ENCODE results near the gene DMRTC2. TPM values are rescaled to one million over a fixed set of nuclear protein-coding genes. Genes with fewer than 3 reads are reported as not detected.
"Not testable (repeated sequence)": the region's sequence is repeated elsewhere in the genome, so short reads cannot be mapped to it uniquely, and the experiment has no call there.

Gene DMRTC2
- total RNA-seq, 8 experiments from 2014 or later: 0.09 to 0.90 (median 0.13) TPM; not detected in 3

DNA sequence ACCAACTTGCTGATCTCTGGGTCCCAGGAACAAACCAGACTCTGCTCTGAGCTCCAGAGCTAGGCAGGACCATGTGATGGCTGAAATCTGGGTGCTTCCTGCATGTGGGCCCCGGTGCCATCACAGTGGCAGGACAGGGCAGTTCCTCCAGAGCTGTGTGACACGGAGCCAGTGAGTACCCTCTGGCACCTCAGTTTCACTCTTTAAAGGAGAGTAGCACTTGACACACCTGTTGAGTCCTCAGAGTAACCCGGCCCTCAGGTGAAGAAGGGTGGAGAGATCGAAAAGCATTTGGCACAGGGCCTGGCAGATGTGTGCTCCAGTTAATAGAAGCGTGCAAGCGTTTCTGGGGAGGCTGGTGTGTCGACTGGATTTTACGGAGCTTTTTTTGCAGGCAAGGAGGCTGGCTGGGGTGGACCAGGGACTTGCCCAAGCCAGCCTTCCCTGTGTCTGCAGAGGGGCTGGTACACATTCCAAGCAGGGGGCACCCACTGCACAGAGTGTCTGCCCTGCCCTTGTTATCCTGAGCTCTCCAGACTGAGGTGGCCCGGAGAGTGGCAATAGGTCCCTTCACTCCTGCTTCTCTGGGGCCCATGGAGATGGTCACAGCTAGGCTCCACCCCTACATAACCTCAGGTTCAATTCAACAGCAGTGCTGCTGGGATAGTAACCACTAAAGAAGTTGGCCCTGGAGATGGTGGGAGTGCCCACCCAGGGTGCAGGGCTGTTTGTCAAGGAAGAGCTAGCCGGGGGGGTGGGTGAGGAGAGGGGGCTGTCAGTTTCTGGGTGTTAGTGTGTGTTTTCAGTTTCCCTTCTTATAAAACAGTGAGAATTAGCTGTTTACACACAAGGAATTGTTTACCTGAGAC, 23.5 kb downstream of the DMRTC2 start:
- in situ Hi-C loops (cut with MboI; ENCODE audit: low pct_unique_long_range_greater_than_20kb in 2 of 9, low sequenced_read_pairs in 9 of 9, unreplicated experiment in 9 of 9): no loop called here
- ATAC-seq (replicated peaks in 6 of 8): no peak
- 86 to 100% (median 93%) methylated on average over 1 to 5 of the region's 10 CpGs; no CpG with 5 or more reads in 5 of the 10 experiments for WGBS, 10 experiments

DNA sequence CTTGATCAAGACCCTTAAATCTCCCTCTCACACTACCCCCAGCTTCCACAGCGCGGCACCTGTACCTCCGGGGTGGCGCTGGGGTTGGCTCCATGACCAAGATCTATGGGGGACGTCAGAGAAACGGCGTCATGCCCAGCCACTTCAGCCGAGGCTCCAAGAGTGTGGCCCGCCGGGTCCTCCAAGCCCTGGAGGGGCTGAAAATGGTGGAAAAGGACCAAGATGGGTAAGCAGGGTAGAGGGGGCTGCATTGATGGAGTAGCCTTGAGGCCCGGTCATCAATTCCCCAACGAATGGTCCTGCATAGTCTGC, 24.1 kb downstream of the DMRTC2 start:
- H3K27ac ChIP-seq: no peak overlapping the region
- ATAC-seq (replicated peaks in 6 of 8): no peak
- H3K4me1 ChIP-seq (replicated peaks in 1 of 2): no peaks in the 10 kb centered on the region
- in situ Hi-C loops (cut with MboI; ENCODE audit: low pct_unique_long_range_greater_than_20kb in 2 of 9, low sequenced_read_pairs in 9 of 9, unreplicated experiment in 9 of 9): no loop called here
- WGBS, 10 experiments: 94% methylated on average over 9 of the region's 12 CpGs; no CpG with 5 or more reads in 9 of the 10 experiments
- H3K4me3 ChIP-seq: no peak overlapping the region

More for the DNA sequence above, 23.5 kb downstream of the DMRTC2 start:
- H3K27ac ChIP-seq: no peak overlapping the region
- no peaks in the 10 kb centered on the region for H3K4me1 ChIP-seq (replicated peaks in 1 of 2)
- H3K4me3 ChIP-seq: no peak overlapping the region

DNA sequence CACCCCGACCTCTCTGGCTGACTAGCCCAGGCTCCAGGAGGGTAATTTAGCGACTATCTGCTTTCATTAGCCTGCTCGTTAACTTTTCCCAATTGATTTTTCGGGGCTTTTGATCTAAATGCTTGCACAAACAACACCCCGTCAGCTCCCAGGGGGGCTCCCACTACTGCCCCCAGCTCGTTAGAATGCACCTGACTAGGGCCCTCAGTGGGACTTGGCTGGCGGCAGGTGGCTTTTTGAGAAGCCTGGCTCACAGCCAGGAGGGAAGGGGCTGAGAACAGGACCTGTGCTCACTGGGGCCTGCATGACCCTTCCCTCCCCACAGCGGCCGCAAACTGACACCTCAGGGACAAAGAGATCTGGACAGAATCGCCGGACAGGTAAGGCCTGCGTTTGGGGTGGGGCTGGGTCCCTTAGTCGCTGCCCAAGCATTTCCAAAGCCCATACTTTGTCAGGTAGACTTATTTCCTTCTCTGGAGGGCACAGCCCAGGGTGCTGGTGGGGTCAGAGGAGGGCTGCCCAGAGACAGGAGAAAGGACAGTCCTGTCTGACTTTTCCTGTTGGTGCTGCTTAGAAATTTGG, 24.6 kb downstream of the DMRTC2 start:
- H3K27ac ChIP-seq: no peak overlapping the region
- in situ Hi-C loops (cut with MboI; ENCODE audit: low pct_unique_long_range_greater_than_20kb in 2 of 9, low sequenced_read_pairs in 9 of 9, unreplicated experiment in 9 of 9): no loop called here
- WGBS, 10 experiments: 90 to 100% (median 96%) methylated on average over 2 to 9 of the region's 13 CpGs; no CpG with 5 or more reads in 6 of the 10 experiments
- no peaks in the 10 kb centered on the region for H3K4me1 ChIP-seq (replicated peaks in 1 of 2)
- no peak for ATAC-seq (replicated peaks in 6 of 8)
- H3K4me3 ChIP-seq: no peak overlapping the region

DNA sequence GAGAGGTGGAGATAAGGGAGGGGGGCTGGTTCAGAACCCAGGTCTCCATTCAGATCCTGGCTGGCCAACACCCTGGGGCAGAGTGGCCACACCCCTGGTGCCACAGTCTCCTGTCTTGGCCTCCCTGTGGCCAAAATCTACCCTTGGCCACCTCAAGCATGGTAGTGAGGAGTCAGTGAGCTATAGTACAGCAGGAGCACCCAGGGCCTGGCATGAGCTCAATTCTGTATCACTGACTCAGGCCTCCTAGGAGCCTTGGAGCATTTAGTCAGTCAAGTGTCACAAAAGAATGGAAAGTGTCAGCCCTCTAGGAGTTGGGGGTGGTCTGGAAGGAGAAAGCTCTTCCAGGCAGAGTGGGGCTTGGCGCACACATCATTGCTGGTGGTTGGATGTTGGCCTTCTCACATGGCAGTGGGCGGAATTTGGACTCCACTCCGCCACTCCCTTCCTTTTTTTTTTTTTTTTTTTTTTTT, 25.6 kb downstream of the DMRTC2 start:
- H3K27ac ChIP-seq: no peak overlapping the region
- ATAC-seq (replicated peaks in 6 of 8): peak in 4 of 8 experiments; percentile 1 to 11 (median 6)
- H3K4me1 ChIP-seq (replicated peaks in 1 of 2): no peaks in the 10 kb centered on the region
- no peak overlapping the region for H3K4me3 ChIP-seq
- 40 to 100% (median 83%) methylated on average over 1 to 2 of the region's 3 CpGs; no CpG with 5 or more reads in 5 of the 10 experiments for WGBS, 10 experiments
- in situ Hi-C loops (cut with MboI; ENCODE audit: low pct_unique_long_range_greater_than_20kb in 2 of 9, low sequenced_read_pairs in 9 of 9, unreplicated experiment in 9 of 9): loop anchor here in 1 of 9 experiments (10.0 kb wide), 1 partner anchor 84 kb away; the partner anchor contains the start of gene RABAC1

DNA sequence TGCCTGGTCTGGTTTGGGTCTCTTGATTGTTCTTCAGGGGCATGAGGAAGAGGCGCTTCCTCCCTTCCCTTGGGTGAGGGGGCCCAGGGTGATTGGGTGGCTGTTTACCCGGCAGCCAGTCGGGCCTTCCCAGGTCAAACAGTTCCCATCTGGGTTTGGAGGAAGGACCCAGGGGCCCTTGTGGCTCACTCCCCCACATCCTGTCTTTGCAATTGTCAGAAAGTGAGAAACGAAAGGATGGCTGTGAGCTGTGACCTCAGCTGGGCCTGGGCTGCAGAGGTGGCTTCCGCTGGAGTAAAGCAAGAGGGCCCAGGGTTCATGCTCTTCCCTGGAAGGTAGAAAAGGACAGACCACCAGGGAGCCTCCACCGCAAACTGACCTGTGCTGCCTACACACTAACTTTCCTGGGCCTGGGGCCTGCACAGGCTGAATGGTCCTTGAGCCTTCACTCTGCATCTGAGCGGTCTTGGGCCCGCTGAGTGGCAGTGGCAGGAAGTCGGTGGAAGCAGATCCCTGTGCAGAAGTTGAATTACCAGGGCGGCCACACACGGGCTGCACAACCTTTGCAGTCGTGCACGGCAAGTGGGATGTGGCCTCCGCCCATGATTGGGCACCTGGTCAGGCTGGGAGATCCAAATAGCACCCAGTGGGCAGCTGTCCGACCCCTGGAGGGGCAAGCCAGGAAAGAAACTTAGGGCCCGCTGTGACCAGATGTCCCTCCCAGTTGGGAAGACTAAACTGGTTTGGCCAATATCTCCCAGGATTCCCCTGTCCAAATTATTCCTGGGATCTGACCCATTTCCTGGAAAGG, 26.9 kb downstream of the DMRTC2 start:
- no peak overlapping the region for H3K27ac ChIP-seq
- in situ Hi-C loops (cut with MboI; ENCODE audit: low pct_unique_long_range_greater_than_20kb in 2 of 9, low sequenced_read_pairs in 9 of 9, unreplicated experiment in 9 of 9): loop anchor here in 1 of 9 experiments (10.0 kb wide), 1 partner anchor 83 kb away; the partner anchor contains the start of gene RABAC1

DNA sequence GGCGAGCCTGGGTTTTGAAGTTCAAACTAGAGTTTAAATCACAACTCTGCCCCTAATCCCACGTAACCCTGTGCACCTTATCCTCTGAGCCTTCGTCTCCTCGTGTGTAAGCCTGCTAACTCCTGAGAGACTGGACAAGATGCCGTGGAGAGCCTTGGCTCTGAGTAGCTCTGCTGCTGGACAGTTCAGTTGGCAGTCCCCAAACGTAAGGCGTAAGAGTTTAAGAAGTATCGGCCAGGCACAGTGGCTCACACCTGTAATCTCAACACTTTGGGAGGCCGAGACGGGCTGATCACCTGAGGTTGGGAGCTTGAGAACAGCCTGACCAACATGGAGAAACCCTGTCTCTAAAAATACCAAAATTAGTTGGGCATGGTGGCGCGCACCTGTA, 27.5 kb downstream of the DMRTC2 start:
- Histone ChIP-seq H3K4me3 (no peak overlapping the region), H3K4me1 (replicated peaks in 1 of 2) (no peaks in the 10 kb centered on the region), H3K27ac (no peak overlapping the region)
- peak in 1 of 8 experiments; percentile 3 for ATAC-seq (replicated peaks in 6 of 8)
- WGBS, 10 experiments: 67 to 100% (median 100%) methylated on average over 1 to 6 of the region's 12 CpGs; no CpG with 5 or more reads in 3 of the 10 experiments
- in situ Hi-C loops (cut with MboI; ENCODE audit: low pct_unique_long_range_greater_than_20kb in 2 of 9, low sequenced_read_pairs in 9 of 9, unreplicated experiment in 9 of 9): loop anchor here in 1 of 9 experiments (10.0 kb wide), 1 partner anchor 82 kb away; the partner anchor contains the start of gene RABAC1

More for the DNA sequence above, 26.9 kb downstream of the DMRTC2 start:
- Histone ChIP-seq H3K4me3 (no peak overlapping the region), H3K4me1 (replicated peaks in 1 of 2) (no peaks in the 10 kb centered on the region)
- 58 to 100% (median 88%) methylated on average over 1 to 6 of the region's 16 CpGs; no CpG with 5 or more reads in 6 of the 10 experiments for WGBS, 10 experiments
- peak in 5 of 8 experiments; percentile 4 to 12 (median 6) for ATAC-seq (replicated peaks in 6 of 8)

DNA sequence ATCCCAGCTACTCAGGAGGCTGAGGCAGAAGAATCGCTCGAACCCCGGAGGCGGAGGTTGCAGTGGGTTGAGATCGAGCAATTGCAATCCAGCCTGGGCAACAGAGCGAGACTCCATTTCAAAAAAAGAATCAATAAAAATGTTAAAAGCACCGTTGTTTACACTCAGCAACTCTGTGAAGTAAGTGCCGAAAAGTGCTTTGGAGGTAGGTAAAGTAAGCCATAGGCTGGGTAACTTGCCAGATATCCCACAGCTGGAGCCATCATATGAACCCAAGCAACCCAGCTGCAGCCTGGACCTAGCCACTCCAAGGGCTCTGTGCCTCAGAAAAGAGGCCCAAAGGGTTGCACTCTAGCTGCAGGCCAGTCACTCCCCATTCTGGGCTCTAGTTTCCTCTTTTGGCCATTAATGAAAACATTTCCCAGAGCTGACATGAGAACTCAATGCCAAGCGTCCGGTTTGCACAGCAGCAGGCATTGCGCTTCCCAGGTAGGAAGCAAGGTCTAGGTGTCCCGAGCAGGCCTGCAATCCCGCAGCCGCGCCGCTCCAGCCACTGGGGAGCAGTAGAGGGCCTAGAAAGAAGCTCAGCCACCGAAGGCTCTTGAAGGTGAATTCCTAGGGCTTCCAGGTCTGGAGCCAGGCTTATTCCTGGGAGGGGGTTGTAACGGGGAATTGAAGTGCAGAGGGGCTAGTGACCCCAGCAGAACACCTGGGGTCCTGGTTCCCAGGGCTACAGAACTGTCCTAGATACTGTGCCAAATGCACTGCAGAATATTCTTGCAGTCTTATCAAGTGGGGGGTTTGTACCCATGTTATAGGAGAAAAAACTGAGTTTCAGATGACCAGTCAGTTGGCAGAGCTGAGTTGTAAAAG, 28.2 kb downstream of the DMRTC2 start:
- no peaks in the 10 kb centered on the region for H3K4me1 ChIP-seq (replicated peaks in 1 of 2)
- WGBS, 10 experiments: 23 to 100% (median 61%) methylated on average over 1 to 9 of the region's 18 CpGs
- in situ Hi-C loops (cut with MboI; ENCODE audit: low pct_unique_long_range_greater_than_20kb in 2 of 9, low sequenced_read_pairs in 9 of 9, unreplicated experiment in 9 of 9): loop anchor here in 1 of 9 experiments (10.0 kb wide), 1 partner anchor 82 kb away; the partner anchor contains the start of gene RABAC1
- H3K27ac ChIP-seq: no peak overlapping the region
- no peak overlapping the region for H3K4me3 ChIP-seq
- peak; percentile 37 to 69 (median 52) for ATAC-seq (replicated peaks in 6 of 8)

DNA sequence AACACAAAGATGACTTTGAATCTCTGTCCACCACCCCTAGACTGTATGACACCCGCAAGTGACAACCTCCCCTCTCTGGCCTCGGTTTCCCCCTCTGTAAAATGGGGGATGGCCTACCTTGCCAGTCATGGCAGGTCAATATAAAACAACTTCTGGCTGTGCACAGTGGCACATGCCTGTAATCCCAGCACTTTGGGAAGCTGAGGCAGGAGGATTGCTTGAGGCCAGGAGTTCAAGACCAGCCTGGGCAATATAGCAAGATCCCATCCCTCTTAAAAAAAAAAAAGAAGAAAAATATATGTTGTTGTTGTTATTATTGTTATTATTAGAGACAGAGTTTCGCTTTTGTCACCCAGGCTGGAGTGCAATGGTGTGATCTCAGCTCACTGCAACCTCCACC, 31.1 kb downstream of the DMRTC2 start:
- 25 to 80% (median 50%) methylated on average over 1 to 2 of the region's 3 CpGs; no CpG with 5 or more reads in 3 of the 10 experiments for WGBS, 10 experiments
- in situ Hi-C loops (cut with MboI; ENCODE audit: low pct_unique_long_range_greater_than_20kb in 2 of 9, low sequenced_read_pairs in 9 of 9, unreplicated experiment in 9 of 9): loop anchor here in 1 of 9 experiments (10.0 kb wide), 1 partner anchor 79 kb away; the partner anchor contains the start of gene RABAC1
- not testable (repeated sequence) for ATAC-seq (replicated peaks in 6 of 8); H3K4me3 ChIP-seq; H3K4me1 ChIP-seq (replicated peaks in 1 of 2); H3K27ac ChIP-seq

DNA sequence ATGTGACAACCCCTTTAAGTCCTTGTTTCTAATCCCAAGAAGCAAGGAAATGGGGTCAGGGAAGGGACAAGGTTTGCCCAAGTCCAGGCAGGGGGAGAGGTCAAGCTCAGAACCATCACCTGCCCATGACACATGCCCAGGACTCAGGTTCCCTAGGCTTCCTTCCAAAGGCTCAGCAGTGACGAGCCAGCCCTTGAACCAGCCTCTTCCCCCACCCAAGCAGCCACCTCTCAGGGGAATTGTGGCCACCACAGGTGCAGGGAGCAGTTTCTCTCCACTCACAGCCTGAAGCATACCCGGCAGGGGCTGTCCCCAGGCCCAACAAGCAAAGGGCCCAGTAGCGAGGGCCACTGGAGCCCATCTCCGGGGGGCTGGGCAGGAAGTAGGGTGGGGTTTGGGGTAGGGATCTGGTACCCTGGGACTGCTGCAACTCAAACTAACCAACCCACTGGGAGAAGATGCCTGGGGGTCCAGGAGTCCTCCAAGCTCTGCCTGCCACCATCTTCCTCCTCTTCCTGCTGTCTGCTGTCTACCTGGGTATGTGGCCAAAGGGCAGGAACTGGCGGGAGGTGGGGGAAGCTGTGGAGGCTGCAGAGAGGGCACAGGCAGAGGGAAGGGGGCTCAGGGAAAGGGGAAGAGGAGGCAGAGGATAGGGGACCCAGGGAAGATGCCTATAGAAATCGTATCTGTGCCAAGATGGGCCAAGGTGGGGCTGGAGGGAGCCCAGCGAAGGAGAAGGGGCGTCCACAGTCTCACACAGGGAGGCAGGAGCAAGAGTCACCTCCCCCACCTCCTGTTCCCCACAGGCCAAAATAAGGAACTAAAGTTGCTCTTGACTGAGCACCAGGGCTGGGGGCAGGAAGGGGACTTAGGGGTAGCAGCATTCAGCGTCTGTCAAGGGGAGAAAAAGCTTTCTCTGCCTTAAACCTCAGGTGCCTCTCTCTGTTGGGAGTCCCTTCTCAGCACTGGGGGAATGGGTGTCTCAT, 32.3 kb downstream of the DMRTC2 start, which contains the start of gene CD79A:
TSS of gene CD79A (plus strand) at position 433 of the 986 bp plus-strand sequence. CDS start at position 459, 26 bp downstream.
- H3K27ac ChIP-seq: no peak within 1 kb of the TSS
- in situ Hi-C loops (cut with MboI; ENCODE audit: low pct_unique_long_range_greater_than_20kb in 2 of 9, low sequenced_read_pairs in 9 of 9, unreplicated experiment in 9 of 9): loop anchor here in 1 of 9 experiments (10.0 kb wide), 1 partner anchor 78 kb away; the partner anchor contains the start of gene RABAC1
- WGBS, 10 experiments: 20 to 60% (median 35%) methylated on average over 1 to 2 of the region's 9 CpGs; no CpG with 5 or more reads in 6 of the 10 experiments
- H3K4me1 ChIP-seq (replicated peaks in 1 of 2): no peaks in the 10 kb centered on the region
- no peak for ATAC-seq (replicated peaks in 6 of 8)
- H3K4me3 ChIP-seq: no peak within 1 kb of the TSS

DNA sequence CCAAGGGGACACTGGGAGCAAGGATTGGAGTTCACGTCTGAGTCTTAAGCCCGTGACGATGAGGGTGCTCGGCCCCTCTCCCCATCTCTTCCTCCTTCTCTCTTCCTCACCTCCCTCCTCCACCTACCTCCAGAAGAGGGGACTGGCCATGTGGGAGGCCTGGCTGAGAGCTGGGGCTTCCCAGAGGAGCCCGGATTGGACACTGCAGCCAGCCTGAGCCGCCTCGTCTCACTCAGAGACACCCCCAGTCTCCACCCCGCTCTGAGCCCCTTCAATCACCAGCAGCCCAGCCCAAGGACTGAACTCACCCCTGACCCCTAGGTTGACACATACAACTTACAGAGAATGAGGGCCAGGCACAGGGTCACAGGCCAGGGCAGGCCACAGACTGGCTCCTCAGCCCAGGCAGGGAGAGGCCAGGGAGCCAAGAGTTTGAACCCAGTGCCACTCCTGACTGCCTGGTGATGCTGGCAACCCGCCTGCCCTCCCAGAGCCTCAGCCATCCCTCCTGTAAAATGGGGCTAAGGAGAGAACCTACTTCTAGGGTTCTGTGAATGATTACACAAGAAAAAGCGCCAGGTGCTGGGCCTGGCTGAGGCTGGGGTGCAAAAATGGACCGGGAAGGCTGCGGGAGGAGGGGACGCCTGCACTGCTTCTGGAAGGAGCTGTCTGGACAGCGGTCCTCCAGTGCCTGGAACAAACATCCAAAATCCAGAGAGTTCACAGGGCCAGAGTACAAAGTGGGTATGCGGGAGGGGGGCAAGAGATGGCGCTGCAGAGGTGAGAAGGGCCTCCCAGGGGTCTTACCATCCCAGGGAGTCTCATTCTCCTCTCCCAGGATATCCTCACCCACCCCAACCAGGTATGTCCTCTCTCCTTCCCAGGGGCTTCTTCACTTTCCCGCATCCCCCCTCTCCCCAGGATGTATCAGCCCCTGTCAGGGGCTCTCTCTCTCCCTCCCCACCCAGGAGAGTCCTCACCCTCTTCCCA, 33.4 kb downstream of the DMRTC2 start:
- Histone ChIP-seq H3K4me1 (replicated peaks in 1 of 2) (peaks cover 0 to under 1% of the 10 kb centered on the region in 2 donors), H3K27ac (no peak overlapping the region), H3K4me3 (no peak overlapping the region)
- WGBS, 10 experiments: 47 to 67% (median 50%) methylated on average over 1 to 4 of the region's 17 CpGs; no CpG with 5 or more reads in 5 of the 10 experiments
- in situ Hi-C loops (cut with MboI; ENCODE audit: low pct_unique_long_range_greater_than_20kb in 2 of 9, low sequenced_read_pairs in 9 of 9, unreplicated experiment in 9 of 9): loop anchor here in 1 of 9 experiments (10.0 kb wide), 1 partner anchor 77 kb away; the partner anchor contains the start of gene RABAC1
- no peak for ATAC-seq (replicated peaks in 6 of 8)

Data from motor neuron (in vitro differentiated cells).